HepG2 (cell line): Measurements from ENCODE around the gene SLC22A5. TPM values are rescaled to one million over a fixed set of nuclear protein-coding genes. Genes with fewer than 3 reads are reported as not detected.
A peak's percentile ranks its signal among the peaks of the same experiment; 100 is the strongest.

Experiments used
- ATAC-seq: fragments of 200-7000 bp; cut with Tn5 transposase; 3 replicates; pipeline ENCODE4 v1.9.1; 2020; ENCODE audit warnings: mild to moderate bottlenecking, moderate library complexity
- BruUV-seq: library from RNA; stranded (reverse); fragments of 400-500 nt; replicated peaks from 2 replicates; lab custom pipeline; 2021; lab: Mats Ljungman, UMichigan
- CTCF ChIA-PET: fragments of 300-600 bp; formaldehyde crosslinking; extraction: SDS; loops from one replicate; lab custom pipeline; 2021; ENCODE audit warnings: low total read pairs, inconsistent platforms, low intra/inter-chr PET ratio; lab: Yijun Ruan, JAX
- POLR2A ChIA-PET: fragments of 350-600 bp; sonication (Branson Sonifier 250); formaldehyde crosslinking; loops from one replicate; lab custom pipeline; 2020; ENCODE audit warnings: antibody characterized with exemption, inconsistent platforms; lab: Yijun Ruan, JAX
- DNase-seq: peaks from one replicate; pipeline ENCODE4 v3.0.0-alpha.2; 2015; ENCODE audit warnings: low spot score
- FAIRE-seq: peaks from 3 replicates; lab custom pipeline; 2011; peaks lifted over from hg19 to GRCh38; lab: Jason Lieb, UNC
- H2AFZ ChIP-seq: one replicate; pipeline ENCODE4 v1.6.1; 2011; ENCODE audit warnings: low read length, inconsistent platforms
- H3K27ac ChIP-seq: fragments of 300-600 bp; 3 replicates; pipeline ENCODE4 v1.8.0; 2011; ENCODE audit warnings: mixed run types, mild to moderate bottlenecking, mixed read lengths, low read length, inconsistent platforms; ENCODE audit not compliant: insufficient read depth; ENCODE audit errors: extremely low read length
- H3K27me3 ChIP-seq, 2 experiments: fragments of 200-600 bp in 1 of 2; 2 replicates in 1 of 2; 3 replicates in 1 of 2; pipeline versions ENCODE4 v1.6.0 to v1.8.0; 2011; ENCODE audit warnings: low read length in 2 of 2, mild to moderate bottlenecking in 2 of 2, moderate library complexity in 2 of 2, inconsistent platforms in 1 of 2; ENCODE audit not compliant: insufficient read depth in 2 of 2, control insufficient read depth in 1 of 2
- H3K36me3 ChIP-seq, 2 experiments: fragments of 200-600 bp in 1 of 2; replicated peaks in 1 of 2; 2 replicates in 1 of 2; 3 replicates in 1 of 2; pipeline versions ENCODE4 v1.5.1 to v1.8.0; 2011; ENCODE audit warnings: low read length in 2 of 2, inconsistent platforms in 1 of 2; ENCODE audit not compliant: insufficient read depth in 2 of 2, control insufficient read depth in 1 of 2
- H3K4me1 ChIP-seq: 2 replicates; pipeline ENCODE4 v1.5.1; 2012; ENCODE audit warnings: low read length, inconsistent platforms; ENCODE audit not compliant: insufficient read depth
- H3K4me2 ChIP-seq: 2 replicates; pipeline ENCODE4 v1.6.0; 2011; ENCODE audit warnings: low read depth, low read length, inconsistent platforms
- H3K4me3 ChIP-seq, 3 experiments: fragments of 200-600 bp in 1 of 3; sonication (generic), shearing (Covaris generic) in 1 of 3; replicated peaks in 1 of 3; 2 replicates each; pipeline ENCODE4 v1.5.1; 2011 to 2016; ENCODE audit warnings: low read length in 3 of 3, inconsistent platforms in 2 of 3, low read depth in 2 of 3, mild to moderate bottlenecking in 2 of 3, control low read depth in 1 of 3, mixed read lengths in 1 of 3; ENCODE audit not compliant: insufficient read depth in 1 of 3
- H3K79me2 ChIP-seq: one replicate; pipeline ENCODE4 v1.6.1; 2011; ENCODE audit warnings: low read length, inconsistent platforms; ENCODE audit not compliant: insufficient read depth
- H3K9ac ChIP-seq: 2 replicates; pipeline ENCODE4 v1.6.0; 2011; ENCODE audit warnings: mild to moderate bottlenecking, low read depth, low read length, inconsistent platforms; ENCODE audit not compliant: insufficient read depth
- H3K9me3 ChIP-seq: 2 replicates; pipeline ENCODE4 v1.5.1; 2012; ENCODE audit warnings: mild to moderate bottlenecking, low read length
- H4K20me1 ChIP-seq: 2 replicates; pipeline ENCODE4 v1.6.0; 2011; ENCODE audit warnings: inconsistent platforms, mild to moderate bottlenecking, low read length, moderate library complexity; ENCODE audit not compliant: insufficient read depth
- ATF4 ChIP-seq, 2 experiments: fragments of 450-650 bp in 1 of 2; sonication (generic) in 1 of 2; formaldehyde crosslinking; IDR thresholded peaks; 2 replicates each; pipeline versions ENCODE4 v1.5.0 to v1.8.0; 2020 to 2022; ENCODE audit warnings: mild to moderate bottlenecking in 1 of 2, missing genetic modification reagents in 1 of 2
- FOXK2 ChIP-seq: fragments of 450-650 bp; IDR thresholded peaks from 2 replicates; pipeline ENCODE4 v1.6.1; 2016
- NPAS2 ChIP-seq: sonication (generic); formaldehyde crosslinking; IDR thresholded peaks from 2 replicates; pipeline ENCODE4 v1.8.0; 2022; ENCODE audit warnings: mild to moderate bottlenecking, missing genetic modification reagents, borderline replicate concordance
- RBM39 ChIP-seq: fragments of 200-400 bp; formaldehyde crosslinking; IDR thresholded peaks from one replicate; pipeline ENCODE4 v1.6.1; 2018; ENCODE audit warnings: antibody characterized with exemption, mild to moderate bottlenecking, low read depth, low read length; ENCODE audit not compliant: poor library complexity, severe bottlenecking
- YY1 ChIP-seq: IDR thresholded peaks from 2 replicates; pipeline ENCODE4 v1.6.1; 2011; ENCODE audit warnings: low read length, low read depth, moderate library complexity, mild to moderate bottlenecking; ENCODE audit not compliant: insufficient read depth, insufficient replicate concordance
- ZBTB25 ChIP-seq: IDR thresholded peaks from 2 replicates; pipeline ENCODE4 v1.6.1; 2018; ENCODE audit warnings: missing genetic modification reagents
- ZC3H13 ChIP-seq: sonication (generic); formaldehyde crosslinking; IDR thresholded peaks from 2 replicates; pipeline ENCODE4 v1.8.1; 2023; ENCODE audit warnings: mild to moderate bottlenecking, missing genetic modification reagents, moderate library complexity
- ZNF124 ChIP-seq: sonication (generic); formaldehyde crosslinking; IDR thresholded peaks from 2 replicates; pipeline ENCODE4 v1.4.0; 2020; ENCODE audit warnings: missing genetic modification reagents
- ZNF549 ChIP-seq: sonication (generic); formaldehyde crosslinking; IDR thresholded peaks from 2 replicates; pipeline ENCODE4 v1.5.0; 2020; ENCODE audit warnings: missing genetic modification reagents
- ZNF564 ChIP-seq: sonication (generic); formaldehyde crosslinking; IDR thresholded peaks from 2 replicates; pipeline ENCODE4 v1.8.1; 2023; ENCODE audit warnings: mild to moderate bottlenecking, missing genetic modification reagents
- ZNF672 ChIP-seq: sonication (generic); formaldehyde crosslinking; IDR thresholded peaks from 2 replicates; pipeline ENCODE4 v1.8.1; 2022; ENCODE audit warnings: missing genetic modification reagents
- ZNF816 ChIP-seq: sonication (generic); formaldehyde crosslinking; IDR thresholded peaks from 2 replicates; pipeline ENCODE4 v1.8.0; 2022; ENCODE audit warnings: missing genetic modification reagents, mild to moderate bottlenecking, borderline replicate concordance
- WGBS: methylation state at CpG from one replicate; pipeline ENCODE4 v1.1.6; 2017; ENCODE audit warnings: low lambda C conversion rate; 5-methylcytosine and 5-hydroxymethylcytosine counted together
- in situ Hi-C: cut with HindIII; loops from 2 replicates; pipeline ENCODE4 v1.10.0; 2017; ENCODE audit warnings: low pct_unique_long_range_greater_than_20kb; ENCODE audit not compliant: extremely low pct_ligation_motif_present
- intact Hi-C: fragments of 100-400 bp; cut with micrococcal nuclease; formaldehyde crosslinking; loops from one replicate; pipeline ENCODE4 v1.10.0; 2022; ENCODE audit not compliant: unreplicated experiment
- polyA plus RNA-seq, 8 experiments: library from polyadenylated mRNA; depleted of rRNA in 3 of 8; stranded (reverse) in 7 of 8; unstranded in 1 of 8; fragments of >200 nt; fragmentation: Illumina TruSeq in 4 of 8; extraction: Trizol in 4 of 8; gene quantifications; 2 replicates each; pipeline versions ENCODE4 v1.2.1 to v1.2.3, GENCODE V29; 2011 to 2016; ENCODE audit warnings: low read depth in 4 of 8, missing spikeins in 1 of 8, mixed read lengths in 1 of 8; ENCODE audit not compliant: insufficient read depth in 1 of 8
- total RNA-seq, 5 experiments: library from RNA; depleted of rRNA; stranded (reverse); fragments of >200 nt; fragmentation: Illumina TruSeq; extraction: Trizol; gene quantifications; 2 replicates each; pipeline ENCODE4 v1.2.3, GENCODE V29; 2016; ENCODE audit warnings: low read depth in 1 of 5

Gene SLC22A5
- total and polyA plus RNA-seq, 2 of the 13 experiments (the other 11 are each of a cell fraction or from before 2014, with no cell fraction given), result 7.1 to 15.1 TPM

- TSS peak; percentile 48 for BruUV-seq
These were observed 1.6 kb downstream of the SLC22A5 start for GRCh38 chr5:132370971-132371602.

More at GRCh38 chr5:132370971-132371602, 1.6 kb downstream of the SLC22A5 start:
- intact Hi-C loops (no loop called here), in situ Hi-C loops (no loop called here)
- peak overlapping the region in 2 of 3 experiments; percentile 71 to 84; a peak in 3 of 6 replicates for H3K4me3 ChIP-seq
- H3K9me3 ChIP-seq, result no peaks in the 10 kb centered on the region
- DNase-seq (no peak), FAIRE-seq (no peak), ATAC-seq (no peak)
- peaks cover 3% of the 10 kb centered on the region for H3K79me2 ChIP-seq
- H3K36me3 ChIP-seq, result no peaks in the 10 kb centered on the region; a peak in 1 of 5 replicates
- H3K27me3 ChIP-seq, result no peaks in the 10 kb centered on the region
- H3K4me2 ChIP-seq, result peak overlapping the region; percentile 99
- POLR2A ChIA-PET, result interaction anchor here (1.5 to 2.4 kb wide), 2 partner anchors 78 to 120 kb away, joined by 3 to 12 read pairs; partner anchors contain the start of genes IRF1 and SLC22A4
- H3K4me1 ChIP-seq, result peaks cover 40% of the 10 kb centered on the region
- CTCF ChIA-PET, result no interaction called here
- H3K27ac ChIP-seq, result no peak overlapping the region
- no peaks in the 10 kb centered on the region for H4K20me1 ChIP-seq
- no peak for TF ChIP-seq ZNF124 (CRISPR knock-in tag)
- no peak for TF ChIP-seq ZBTB25 (CRISPR knock-in tag)
- no peak for TF ChIP-seq ZNF549
- no peak for TF ChIP-seq ZNF672 (CRISPR knock-in tag)
- no peak for TF ChIP-seq ZNF816 (CRISPR knock-in tag)
- no peak for TF ChIP-seq NPAS2 (CRISPR knock-in tag)
- TF ChIP-seq YY1, result no peak
- no peak for TF ChIP-seq ATF4 (CRISPR knock-in tag; IDR thresholded peaks at IDR 0.05)
- TF ChIP-seq ZC3H13 (CRISPR knock-in tag), result no peak
- no peak for TF ChIP-seq RBM39
- TF ChIP-seq ZNF564 (CRISPR knock-in tag), result no peak
- no peak for TF ChIP-seq FOXK2
- TF ChIP-seq, all 625 proteins: peak for 0
- 82% methylated on average over 19 of the region's 19 CpGs for WGBS
- Histone ChIP-seq H3K9ac (no peak overlapping the region), H2AFZ (no peak overlapping the region)
